K562 (cell line): ENCODE data around the gene VASH2. TPM values are rescaled to one million over a fixed set of nuclear protein-coding genes. Genes with fewer than 3 reads are reported as not detected.
"Not testable (repeated sequence)": the region's sequence is repeated elsewhere in the genome, so short reads cannot be mapped to it uniquely, and the experiment has no call there.

Source experiments
- ATAC-seq: fragments of 200-7000 bp; cut with Tn5 transposase; 3 replicates; pipeline ENCODE4 v1.9.1; 2020; ENCODE audit warnings: moderate library complexity
- BruUV-seq: library from RNA; stranded (reverse); fragments of 400-500 nt; replicated peaks from 2 replicates; lab custom pipeline; 2021; lab: Mats Ljungman, UMichigan
- CTCF ChIA-PET: fragments of 300-600 bp; formaldehyde crosslinking; extraction: SDS; loops from one replicate; lab custom pipeline; 2021; ENCODE audit warnings: low intra/inter-chr PET ratio; lab: Yijun Ruan, JAX
- POLR2A ChIA-PET: fragments of 300-600, 350-650 bp; sonication (Branson Sonifier 250); formaldehyde crosslinking; extraction: SDS; loops from one replicate; lab custom pipeline; 2021; ENCODE audit warnings: antibody characterized with exemption, inconsistent platforms; lab: Yijun Ruan, JAX
- DNase-seq, 4 experiments: peaks; one replicate each; pipeline versions ENCODE4 v3.0.0 to v3.0.0-alpha.2; 2011 to 2018; ENCODE audit warnings: low spot score in 3 of 4, mixed read lengths in 3 of 4; ENCODE audit errors: extremely low read depth in 1 of 4
- FAIRE-seq: peaks from 2 replicates; lab custom pipeline; 2011; peaks lifted over from hg19 to GRCh38; lab: Jason Lieb, UNC
- H2AFZ ChIP-seq: 2 replicates; pipeline ENCODE4 v1.6.0; 2011; ENCODE audit warnings: low read depth, low read length, control low read depth, inconsistent platforms
- H3K27ac ChIP-seq: fragments of 200-600 bp; 3 replicates; pipeline ENCODE4 v1.8.0; 2011; ENCODE audit warnings: low read depth, mild to moderate bottlenecking, control low read depth, inconsistent platforms, low read length, moderate library complexity, mixed read lengths; ENCODE audit errors: extremely low read depth
- H3K27me3 ChIP-seq, 2 experiments: fragments of 300-600 bp in 1 of 2; 2 replicates in 1 of 2; 3 replicates in 1 of 2; pipeline versions ENCODE4 v1.6.0 to v1.8.0; 2011; ENCODE audit warnings: inconsistent platforms in 2 of 2, low read length in 2 of 2, mild to moderate bottlenecking in 1 of 2, mixed read lengths in 1 of 2, moderate library complexity in 1 of 2; ENCODE audit not compliant: control insufficient read depth in 2 of 2, insufficient read depth in 2 of 2
- H3K36me3 ChIP-seq: fragments of 300-600 bp; 3 replicates; pipeline ENCODE4 v1.8.0; 2011; ENCODE audit warnings: mild to moderate bottlenecking, low read length, inconsistent platforms; ENCODE audit not compliant: control insufficient read depth, insufficient read depth
- H3K4me1 ChIP-seq, 2 experiments: fragments of 200-600 bp in 1 of 2; replicated peaks in 1 of 2; 2 replicates in 1 of 2; 3 replicates in 1 of 2; pipeline versions ENCODE4 v1.5.1 to v1.8.0; 2011; ENCODE audit warnings: inconsistent platforms in 2 of 2, low read length in 2 of 2, mild to moderate bottlenecking in 1 of 2, mixed read lengths in 1 of 2, moderate library complexity in 1 of 2; ENCODE audit not compliant: control insufficient read depth in 2 of 2, insufficient read depth in 2 of 2
- H3K4me2 ChIP-seq: 2 replicates; pipeline ENCODE4 v1.6.1; 2011; ENCODE audit warnings: low read length, control low read depth, inconsistent platforms, mixed read lengths; ENCODE audit not compliant: insufficient read depth
- H3K4me3 ChIP-seq: fragments of 200-600 bp; sonication (generic), shearing (Covaris generic); 2 replicates; pipeline ENCODE4 v1.5.1; 2016; ENCODE audit warnings: control low read depth, inconsistent platforms
- H3K79me2 ChIP-seq: fragments of 200-600 bp; 3 replicates; pipeline ENCODE4 v1.8.0; 2011; ENCODE audit warnings: low read length, inconsistent platforms; ENCODE audit not compliant: control insufficient read depth, insufficient read depth
- H3K9ac ChIP-seq, 2 experiments: 2 replicates each; pipeline versions ENCODE4 v1.6.0 to v1.6.1; 2011; ENCODE audit warnings: low read depth in 2 of 2, low read length in 2 of 2, control low read depth in 1 of 2, inconsistent platforms in 1 of 2, mild to moderate bottlenecking in 1 of 2, mixed read lengths in 1 of 2; ENCODE audit not compliant: insufficient read depth in 1 of 2
- H3K9me1 ChIP-seq: one replicate; pipeline ENCODE4 v1.6.0; 2011; ENCODE audit warnings: inconsistent platforms, mild to moderate bottlenecking, low read length, moderate library complexity; ENCODE audit not compliant: control insufficient read depth, insufficient read depth
- H3K9me3 ChIP-seq: replicated peaks from 2 replicates; pipeline ENCODE4 v1.5.1; 2011; ENCODE audit warnings: low read depth, low read length, inconsistent platforms; ENCODE audit not compliant: control insufficient read depth, insufficient read depth
- H4K20me1 ChIP-seq: replicated peaks from 2 replicates; pipeline ENCODE4 v1.6.1; 2011; ENCODE audit warnings: low read length, inconsistent platforms, mixed read lengths; ENCODE audit not compliant: control insufficient read depth, insufficient read depth
- BACH1 ChIP-seq: fragments of 200-800 bp; sonication (Bioruptor generic); IDR thresholded peaks from 2 replicates; pipeline ENCODE4 v1.6.1; 2016; ENCODE audit warnings: missing genetic modification characterization, missing compliant biosample characterization
- PURB ChIP-seq: sonication (generic); formaldehyde crosslinking; IDR thresholded peaks from 2 replicates; pipeline ENCODE4 v1.9.0; 2021; ENCODE audit warnings: low read depth, mild to moderate bottlenecking, missing genetic modification reagents
- WGBS: fragments of 100-300 bp; shearing (Covaris generic); methylation state at CpG from one replicate; pipeline ENCODE4 v1.1.6; 2016; ENCODE audit warnings: low coverage, mixed read lengths; ENCODE audit not compliant: insufficient coverage; ENCODE audit errors: missing lambda C conversion rate; 5-methylcytosine and 5-hydroxymethylcytosine counted together
- in situ Hi-C: fragments of 300-500 bp; cut with MboI; formaldehyde crosslinking; loops from 4 replicates; pipeline ENCODE4 v1.15.0; 2018; ENCODE audit warnings: inconsistent platforms, mixed read lengths
- intact Hi-C: fragments of 100-400 bp; cut with micrococcal nuclease; formaldehyde crosslinking; loops from 2 replicates; pipeline ENCODE4 v1.14.2; 2022
- polyA plus RNA-seq, 8 experiments: library from polyadenylated mRNA; depleted of rRNA in 4 of 8; stranded (reverse) in 5 of 8; unstranded in 3 of 8; fragments of >200 nt; fragmentation: Nextera tagmentation in 2 of 8; fragmentation: Illumina TruSeq in 1 of 8; extraction: Ambion mirVana in 2 of 8; extraction: Trizol in 1 of 8; gene quantifications; 2 replicates each; pipeline versions ENCODE4 v1.2.1 to v1.2.3, GENCODE V29; 2011 to 2014; ENCODE audit warnings: inconsistent platforms in 1 of 8, missing spikeins in 1 of 8
- total RNA-seq, 7 experiments: library from RNA; depleted of rRNA in 6 of 7; stranded (reverse); fragments of >200 nt in 6 of 7; fragmentation: Illumina TruSeq in 2 of 7; extraction: Trizol in 2 of 7; gene quantifications; 2 replicates each; pipeline versions ENCODE4 v1.2.1 to v1.2.3, GENCODE V29; 2011 to 2021; ENCODE audit warnings: low replicate concordance in 1 of 7
- TF ChIP-seq, protein P1 (sequence below): fragments of 250-450 bp; sonication (Bioruptor Pico); IDR thresholded peaks from 2 replicates; pipeline ENCODE4 v1.8.0; 2021; ENCODE audit warnings: moderate library complexity, mild to moderate bottlenecking, inconsistent platforms
- TF ChIP-seq, protein P2 (sequence below): fragments of 450-650 bp; IDR thresholded peaks from 2 replicates; pipeline ENCODE4 v1.7.1; 2018; ENCODE audit warnings: mild to moderate bottlenecking, low read depth; ENCODE audit not compliant: partially characterized antibody
- TF ChIP-seq, protein P3 (sequence below), 3 experiments: fragments of 200-800 bp in 1 of 3; sonication (Bioruptor generic) in 1 of 3; sonication (generic) in 1 of 3; formaldehyde crosslinking in 1 of 3; IDR thresholded peaks; 2 replicates each; pipeline versions ENCODE4 v1.6.1 to v1.8.0; 2016 to 2022; ENCODE audit warnings: mild to moderate bottlenecking in 2 of 3, missing compliant biosample characterization in 2 of 3, missing genetic modification characterization in 2 of 3, missing genetic modification reagents in 1 of 3

Gene VASH2
- total and polyA plus RNA-seq, 9 of the 15 experiments (the other 6 are each of a cell fraction or from before 2014, with no cell fraction given): 0.04 to 0.40 (median 0.10) TPM; not detected in 1

DNA sequence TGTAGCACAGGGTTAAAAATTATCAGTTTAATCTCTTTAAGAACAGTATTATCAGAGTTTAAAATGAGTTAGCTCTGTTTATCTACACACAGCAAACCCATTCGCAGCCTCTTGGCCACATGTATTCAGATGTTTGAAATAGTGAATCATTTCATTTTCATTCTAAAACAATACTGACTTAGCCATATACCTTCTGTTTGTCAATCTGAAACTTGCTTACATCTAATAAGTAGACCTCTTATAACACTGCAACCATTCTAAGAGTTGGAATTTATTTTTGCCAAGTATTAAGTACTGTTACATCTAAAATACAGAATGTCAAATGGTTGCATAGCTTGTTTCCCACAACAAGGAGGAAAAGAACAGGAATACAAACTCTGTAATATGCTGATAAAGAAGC lies 39.9 kb downstream of the VASH2 start (continued):
- TF ChIP-seq, protein P1, sequence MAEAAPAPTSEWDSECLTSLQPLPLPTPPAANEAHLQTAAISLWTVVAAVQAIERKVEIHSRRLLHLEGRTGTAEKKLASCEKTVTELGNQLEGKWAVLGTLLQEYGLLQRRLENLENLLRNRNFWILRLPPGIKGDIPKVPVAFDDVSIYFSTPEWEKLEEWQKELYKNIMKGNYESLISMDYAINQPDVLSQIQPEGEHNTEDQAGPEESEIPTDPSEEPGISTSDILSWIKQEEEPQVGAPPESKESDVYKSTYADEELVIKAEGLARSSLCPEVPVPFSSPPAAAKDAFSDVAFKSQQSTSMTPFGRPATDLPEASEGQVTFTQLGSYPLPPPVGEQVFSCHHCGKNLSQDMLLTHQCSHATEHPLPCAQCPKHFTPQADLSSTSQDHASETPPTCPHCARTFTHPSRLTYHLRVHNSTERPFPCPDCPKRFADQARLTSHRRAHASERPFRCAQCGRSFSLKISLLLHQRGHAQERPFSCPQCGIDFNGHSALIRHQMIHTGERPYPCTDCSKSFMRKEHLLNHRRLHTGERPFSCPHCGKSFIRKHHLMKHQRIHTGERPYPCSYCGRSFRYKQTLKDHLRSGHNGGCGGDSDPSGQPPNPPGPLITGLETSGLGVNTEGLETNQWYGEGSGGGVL (CRISPR knock-in tag): no peak
- TF ChIP-seq BACH1 (no peak), PURB (CRISPR knock-in tag) (no peak)
- TF ChIP-seq, protein P2, sequence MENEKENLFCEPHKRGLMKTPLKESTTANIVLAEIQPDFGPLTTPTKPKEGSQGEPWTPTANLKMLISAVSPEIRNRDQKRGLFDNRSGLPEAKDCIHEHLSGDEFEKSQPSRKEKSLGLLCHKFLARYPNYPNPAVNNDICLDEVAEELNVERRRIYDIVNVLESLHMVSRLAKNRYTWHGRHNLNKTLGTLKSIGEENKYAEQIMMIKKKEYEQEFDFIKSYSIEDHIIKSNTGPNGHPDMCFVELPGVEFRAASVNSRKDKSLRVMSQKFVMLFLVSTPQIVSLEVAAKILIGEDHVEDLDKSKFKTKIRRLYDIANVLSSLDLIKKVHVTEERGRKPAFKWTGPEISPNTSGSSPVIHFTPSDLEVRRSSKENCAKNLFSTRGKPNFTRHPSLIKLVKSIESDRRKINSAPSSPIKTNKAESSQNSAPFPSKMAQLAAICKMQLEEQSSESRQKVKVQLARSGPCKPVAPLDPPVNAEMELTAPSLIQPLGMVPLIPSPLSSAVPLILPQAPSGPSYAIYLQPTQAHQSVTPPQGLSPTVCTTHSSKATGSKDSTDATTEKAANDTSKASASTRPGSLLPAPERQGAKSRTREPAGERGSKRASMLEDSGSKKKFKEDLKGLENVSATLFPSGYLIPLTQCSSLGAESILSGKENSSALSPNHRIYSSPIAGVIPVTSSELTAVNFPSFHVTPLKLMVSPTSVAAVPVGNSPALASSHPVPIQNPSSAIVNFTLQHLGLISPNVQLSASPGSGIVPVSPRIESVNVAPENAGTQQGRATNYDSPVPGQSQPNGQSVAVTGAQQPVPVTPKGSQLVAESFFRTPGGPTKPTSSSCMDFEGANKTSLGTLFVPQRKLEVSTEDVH: no peak
- TF ChIP-seq, protein P3, sequence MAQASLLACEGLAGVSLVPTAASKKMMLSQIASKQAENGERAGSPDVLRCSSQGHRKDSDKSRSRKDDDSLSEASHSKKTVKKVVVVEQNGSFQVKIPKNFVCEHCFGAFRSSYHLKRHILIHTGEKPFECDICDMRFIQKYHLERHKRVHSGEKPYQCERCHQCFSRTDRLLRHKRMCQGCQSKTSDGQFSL (CRISPR knock-in tag; IDR thresholded peaks at IDR 0.05): no peak
- TF ChIP-seq, protein P3 (tag; IDR thresholded peaks at IDR 0.05): no peak

DNA sequence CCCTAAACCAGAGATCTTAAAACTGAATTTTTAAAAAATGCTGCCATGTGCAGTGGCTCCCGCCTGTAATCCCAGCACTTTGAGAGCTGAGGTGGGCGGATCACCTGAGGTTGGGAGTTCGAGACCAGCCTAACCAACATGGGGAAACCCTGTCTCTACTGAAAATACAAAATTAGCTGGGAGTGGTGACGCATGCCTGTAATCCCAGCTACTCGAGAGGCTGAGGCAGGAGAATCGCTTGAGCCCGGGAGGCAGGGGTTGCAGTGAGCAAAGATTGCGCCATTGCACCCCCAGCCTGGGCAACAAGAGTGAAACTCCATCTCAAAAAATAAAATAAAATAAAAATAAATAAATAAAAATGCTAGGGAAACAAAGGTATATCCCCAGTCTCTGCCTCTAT lies 43.6 kb downstream of the VASH2 start:
- H3K9me1 ChIP-seq, H3K4me1 ChIP-seq, H3K27ac ChIP-seq, H3K9ac ChIP-seq, FAIRE-seq, BruUV-seq, H3K4me2 ChIP-seq, in situ Hi-C loops, H3K27me3 ChIP-seq, H3K4me3 ChIP-seq, DNase-seq, H3K9me3 ChIP-seq, H4K20me1 ChIP-seq, ATAC-seq, H2AFZ ChIP-seq, H3K79me2 ChIP-seq: not testable (repeated sequence)
- ChIA-PET CTCF (interaction anchor here (1.3 kb wide), 1 partner anchor 179 kb away, joined by 4 read pairs; no protein-coding TSS in a partner anchor), POLR2A (interaction anchor here (0.6 to 1.5 kb wide), 4 partner anchors 8 to 373 kb away, joined by 3 to 4 read pairs (median 4); no protein-coding TSS in a partner anchor)
- intact Hi-C loops: loop anchor here (2.0 kb wide), 4 partner anchors 179 to 537 kb away; no protein-coding TSS in a partner anchor
- WGBS: 98% methylated on average over 8 of the region's 8 CpGs
- peaks cover 36% of the 10 kb centered on the region for H3K36me3 ChIP-seq
